RWPE1 (cell line): ENCODE data around the gene FAM83C.

ENCODE experiments used
- CTCF ChIA-PET: fragments of 350-600 bp; sonication (Branson Sonifier 250); formaldehyde crosslinking; extraction: SDS; loops from one replicate; lab custom pipeline; 2021; lab: Yijun Ruan, JAX
- POLR2A ChIA-PET: fragments of 400-600 bp; formaldehyde crosslinking; extraction: SDS; loops from one replicate; lab custom pipeline; 2020; ENCODE audit warnings: antibody characterized with exemption; ENCODE audit not compliant: low non-redundant PET; lab: Yijun Ruan, JAX
- DNase-seq: peaks from one replicate; pipeline ENCODE4 v3.0.0; 2012; ENCODE audit warnings: low spot score
- H3K27ac ChIP-seq: fragments of 450-650 bp; 2 replicates; pipeline ENCODE4 v1.5.1; 2017
- CTCF ChIP-seq: fragments of 450-650 bp; conservative IDR thresholded peaks from 2 replicates; pipeline ENCODE4 v1.5.1; 2017; ENCODE audit warnings: low read depth, mild to moderate bottlenecking

Gene FAM83C

DNA sequence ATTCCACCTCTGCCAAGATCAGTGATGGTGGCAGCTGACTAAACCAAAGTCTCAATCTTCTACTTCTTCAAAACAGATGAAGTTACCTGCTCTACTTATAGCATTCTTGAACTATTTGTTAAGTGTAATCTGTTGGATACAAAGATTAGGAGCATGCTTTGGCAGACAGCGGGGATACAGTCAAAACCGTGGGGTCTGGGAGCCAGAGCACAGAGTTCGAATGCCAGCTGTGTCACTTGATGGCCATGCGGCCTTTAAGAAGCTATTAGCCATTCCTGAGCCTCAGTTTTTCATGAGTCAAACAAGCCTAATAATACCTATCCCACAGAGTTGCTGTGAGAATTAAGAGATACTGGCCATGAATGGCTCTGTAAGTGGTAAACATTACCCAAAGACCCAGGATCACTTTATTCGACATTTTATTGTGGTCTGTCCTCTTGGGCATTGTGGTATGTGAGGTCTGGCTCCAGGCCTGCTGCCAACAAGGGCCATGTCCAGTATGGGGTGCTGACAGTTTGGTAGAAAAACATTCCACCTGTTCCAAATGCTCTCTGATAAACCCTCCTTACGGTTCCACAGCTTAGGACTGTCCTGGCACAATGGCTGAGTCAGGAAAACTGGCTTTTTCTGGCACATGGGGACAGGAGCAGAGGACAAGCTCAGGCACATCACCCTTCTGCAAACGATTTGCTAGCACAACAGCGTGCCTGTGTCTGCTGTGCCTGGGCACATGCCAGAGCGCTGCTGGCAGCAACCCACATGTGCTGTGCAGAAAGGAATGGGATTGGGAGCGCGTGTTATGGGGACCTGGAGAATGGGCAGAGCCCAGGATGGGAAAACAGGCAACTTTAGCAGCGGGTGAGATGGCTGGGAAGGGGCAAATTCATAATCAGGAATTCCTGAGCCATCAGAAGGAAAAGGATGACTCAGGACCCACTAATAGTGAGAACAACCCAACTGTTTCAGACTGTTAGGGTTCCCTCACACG is 15.7 kb upstream of the FAM83C start:
- DNase-seq: peak; percentile 92
- no peak for TF ChIP-seq CTCF
- ChIA-PET POLR2A (interaction anchor here (0.6 to 1.1 kb wide), 3 partner anchors 11 to 103 kb away, joined by 3 to 4 read pairs (median 4); no protein-coding TSS in a partner anchor), CTCF (interaction anchor here (0.5 to 2.7 kb wide), 9 partner anchors 10 to 694 kb away, joined by 3 to 15 read pairs (median 3); no protein-coding TSS in a partner anchor)
- H3K27ac ChIP-seq: peak overlapping the region; percentile 100

DNA sequence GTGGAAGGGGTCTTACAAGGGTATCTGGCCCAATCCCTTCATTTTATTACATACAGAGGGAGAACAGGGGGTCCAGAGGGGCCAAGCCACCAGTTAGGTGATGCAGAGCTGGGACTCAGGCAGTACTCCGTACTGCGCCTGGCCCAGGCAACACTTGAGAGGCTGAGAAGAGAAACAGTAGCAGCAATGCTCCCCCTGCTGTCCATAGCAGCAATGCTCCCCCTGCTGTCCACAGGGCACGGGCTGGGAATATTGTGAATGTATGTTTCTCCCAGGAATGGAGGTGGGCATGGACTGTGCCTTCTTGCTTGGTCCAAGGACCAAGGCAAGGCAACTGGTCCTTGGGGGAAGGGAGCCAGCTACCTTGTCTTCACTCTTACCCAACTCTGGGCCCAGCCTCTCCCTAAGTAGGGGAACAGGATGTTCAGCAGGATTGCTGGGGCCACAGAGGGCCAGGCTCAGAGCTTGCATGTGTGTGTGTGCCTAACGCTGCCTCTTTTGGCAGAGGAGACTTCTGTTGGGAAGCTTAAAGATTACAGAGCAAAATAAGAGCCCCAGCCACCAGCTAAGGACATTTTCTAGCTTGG is 14.8 kb upstream of the FAM83C start:
- peak overlapping the region; percentile 100 for H3K27ac ChIP-seq
- CTCF ChIA-PET: interaction anchor here (0.5 to 5.3 kb wide), 9 partner anchors 11 to 612 kb away, joined by 3 to 52 read pairs (median 7); no protein-coding TSS in a partner anchor
- POLR2A ChIA-PET: no interaction called here
- peak; percentile 66 for DNase-seq
- TF ChIP-seq CTCF: no peak; the same call in 1 of the 2 replicates

DNA sequence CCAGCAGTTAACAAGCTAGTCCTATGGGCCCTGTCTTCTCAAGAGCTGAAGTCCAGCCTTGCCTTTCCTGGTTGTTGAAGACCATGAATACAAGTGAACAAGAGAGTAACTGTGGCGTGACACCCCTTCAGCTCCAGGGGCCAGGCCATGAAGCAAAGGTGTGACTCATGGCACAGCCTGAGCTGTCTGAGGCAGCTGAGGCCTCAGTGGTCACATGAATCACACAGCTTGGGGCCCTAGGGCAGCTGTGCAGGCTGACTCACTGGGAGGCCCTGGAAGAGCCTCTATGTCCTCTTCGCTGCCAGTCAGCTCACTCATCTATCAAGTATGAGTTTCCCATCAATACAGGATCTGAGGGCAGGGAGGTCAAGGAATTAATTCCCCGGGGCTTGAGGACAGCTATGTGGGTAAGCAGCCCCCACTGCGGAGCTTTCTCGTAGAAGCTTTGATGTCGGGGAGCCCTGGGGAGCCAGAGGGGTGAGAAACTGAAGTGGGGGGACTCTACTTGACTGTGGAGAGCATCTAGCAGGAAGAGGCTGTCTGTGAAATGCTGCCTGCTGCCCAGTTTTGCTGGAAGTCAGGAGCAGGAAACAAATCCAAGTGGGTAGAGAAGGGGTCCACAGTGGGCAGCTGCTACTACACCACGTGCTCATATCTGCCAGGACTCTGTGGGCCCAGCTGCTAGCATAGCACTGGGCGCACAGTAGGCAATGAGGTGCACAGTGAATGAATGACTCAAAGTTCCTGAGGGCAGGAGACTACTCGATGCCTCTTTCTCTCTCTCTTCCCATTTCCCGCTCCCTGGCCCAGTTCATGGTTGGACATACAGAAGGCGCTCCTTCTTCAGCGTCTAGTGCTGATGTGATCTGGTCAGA is 13.7 kb upstream of the FAM83C start:
- ChIA-PET CTCF (interaction anchor here (0.6 to 5.3 kb wide), 12 partner anchors 12 to 149 kb away, joined by 3 to 52 read pairs (median 4); partner anchors contain the start of genes CEP250 and GDF5), POLR2A (interaction anchor here (0.8 kb wide), 1 partner anchor 149 kb away, joined by 4 read pairs; the partner anchor contains the start of gene CEP250)
- peak overlapping the region; percentile 100 for H3K27ac ChIP-seq
- DNase-seq: peak; percentile 100
- TF ChIP-seq CTCF: no peak

DNA sequence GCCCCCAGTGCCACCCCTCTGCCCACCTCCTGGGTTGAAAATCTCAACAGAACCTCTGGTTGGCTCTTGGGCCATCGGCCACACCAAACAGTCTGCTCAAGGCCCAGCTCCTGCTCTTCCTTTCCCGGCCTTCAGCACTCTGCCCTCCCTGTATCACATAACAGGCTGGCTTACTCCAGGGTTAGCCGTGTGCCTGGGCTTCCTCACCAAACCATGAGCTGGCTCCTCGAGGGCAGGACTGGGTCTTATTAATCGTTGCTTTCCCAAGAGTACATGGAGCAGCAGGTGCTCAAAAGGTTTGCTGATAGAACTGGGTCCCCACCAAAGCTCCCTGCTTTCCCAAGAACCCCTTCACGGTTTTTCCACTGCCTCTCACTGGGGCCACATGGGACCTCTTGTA is 12.7 kb upstream of the FAM83C start:
- TF ChIP-seq CTCF: no peak
- peak overlapping the region; percentile 100 for H3K27ac ChIP-seq

DNA sequence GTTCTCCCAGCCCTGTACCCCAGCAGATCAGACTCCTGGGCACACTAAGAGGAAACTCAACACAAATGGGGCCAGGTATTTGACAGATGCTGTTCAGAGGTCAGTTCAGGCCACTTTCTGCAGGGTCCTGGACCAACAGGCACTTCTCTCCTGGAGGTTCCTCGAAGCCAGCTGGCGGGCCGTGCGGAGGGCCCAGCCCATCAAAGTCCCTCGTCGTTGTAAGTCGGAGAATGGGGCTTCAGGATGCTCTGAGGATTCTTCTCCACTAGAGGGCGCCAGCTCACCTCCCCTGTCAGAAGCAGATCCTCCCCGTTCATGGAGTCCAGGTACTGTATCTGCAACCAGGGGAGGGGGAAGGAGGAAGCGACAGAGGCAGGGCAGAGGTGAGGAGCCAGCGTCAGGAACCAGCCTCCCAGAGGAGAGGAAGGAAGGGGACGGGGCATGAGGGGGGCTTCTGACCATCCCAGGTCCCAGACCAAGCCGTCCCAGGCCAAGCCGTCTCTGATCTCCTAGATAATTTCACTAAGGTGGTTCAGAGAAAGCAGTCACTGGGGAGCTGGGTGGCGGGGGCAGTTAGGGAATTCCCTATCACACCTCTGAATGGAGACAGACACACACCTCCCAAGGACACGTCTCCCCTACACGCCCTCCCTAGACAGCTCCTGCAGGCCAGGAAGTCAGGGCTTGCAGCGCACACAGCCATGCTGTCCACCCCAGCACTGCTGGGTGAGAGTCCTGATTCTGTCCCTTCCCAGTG is 11.7 kb upstream of the FAM83C start:
- ChIA-PET POLR2A (interaction anchor here (0.8 kb wide), 1 partner anchor 19 kb away, joined by 3 read pairs; the partner anchor contains the start of gene EIF6), CTCF (interaction anchor here (0.5 to 5.3 kb wide), 47 partner anchors 9 to 1654 kb away, joined by 3 to 52 read pairs (median 4); partner anchors contain the start of genes CEP250, EIF6, FAM83C and GDF5)
- TF ChIP-seq CTCF: peak; percentile 100
- H3K27ac ChIP-seq: peak overlapping the region; percentile 100
- peak; percentile 92 for DNase-seq

More for the DNA sequence above, 12.7 kb upstream of the FAM83C start:
- CTCF ChIA-PET: interaction anchor here (0.6 to 5.3 kb wide), 16 partner anchors 13 to 150 kb away, joined by 3 to 52 read pairs (median 8); partner anchors contain the start of genes CEP250 and GDF5
- DNase-seq: no peak
- POLR2A ChIA-PET: no interaction called here
